GM21723 (cell line): Measurements from ENCODE around the gene MTMR3.

Experiments
- ATAC-seq: cut with Tn5 transposase; IDR thresholded peaks from one replicate; pipeline ENCODE4 v1.9.1; 2021; ENCODE audit warnings: mild to moderate bottlenecking, moderate library complexity; ENCODE audit not compliant: unreplicated experiment

Gene MTMR3

DNA sequence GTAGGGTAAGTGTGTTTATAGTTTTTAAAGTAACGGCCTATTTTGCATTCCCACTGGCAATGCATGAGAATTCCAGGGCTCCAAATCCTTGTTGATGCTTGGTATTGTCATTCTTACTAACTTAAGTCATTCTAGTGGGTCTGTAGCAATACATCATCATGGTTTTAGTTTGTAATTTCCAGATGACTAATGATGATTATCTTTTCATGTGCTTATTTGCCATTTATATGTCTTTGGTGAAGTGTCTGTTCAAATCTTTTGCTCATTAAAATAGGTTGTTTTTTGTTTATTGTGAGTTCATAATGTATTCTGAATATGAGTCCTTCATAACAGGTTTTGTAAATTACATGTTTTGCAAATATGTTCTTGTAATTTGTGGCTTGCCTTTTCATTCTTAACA is 31.2 kb downstream of the MTMR3 start:
- ATAC-seq: no peak

DNA sequence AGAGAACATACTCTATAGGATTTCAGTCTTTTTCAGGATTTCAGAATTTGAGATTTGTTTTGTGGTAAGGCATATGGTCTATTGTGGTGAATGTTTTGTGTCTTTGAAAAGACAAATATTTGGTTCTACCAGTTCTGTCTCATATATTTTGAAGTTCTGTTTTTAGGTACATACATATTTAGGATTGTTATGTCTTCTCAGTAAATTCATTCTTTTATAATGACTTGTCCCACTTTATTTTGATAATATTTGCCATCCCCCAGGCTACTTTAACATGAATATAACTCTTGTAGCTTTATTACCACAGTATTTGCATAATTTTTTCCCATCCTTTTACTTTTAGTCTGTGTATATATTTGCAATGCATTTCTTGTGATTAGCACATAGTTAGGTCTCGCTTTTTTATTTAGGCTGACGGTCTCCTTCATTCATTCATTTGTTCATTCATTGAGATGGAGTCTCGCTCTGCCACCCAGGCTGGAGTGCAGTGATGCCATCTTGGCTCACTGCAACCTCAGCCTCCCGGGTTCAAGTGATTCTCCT is 32.1 kb downstream of the MTMR3 start:
- ATAC-seq: no peak

DNA sequence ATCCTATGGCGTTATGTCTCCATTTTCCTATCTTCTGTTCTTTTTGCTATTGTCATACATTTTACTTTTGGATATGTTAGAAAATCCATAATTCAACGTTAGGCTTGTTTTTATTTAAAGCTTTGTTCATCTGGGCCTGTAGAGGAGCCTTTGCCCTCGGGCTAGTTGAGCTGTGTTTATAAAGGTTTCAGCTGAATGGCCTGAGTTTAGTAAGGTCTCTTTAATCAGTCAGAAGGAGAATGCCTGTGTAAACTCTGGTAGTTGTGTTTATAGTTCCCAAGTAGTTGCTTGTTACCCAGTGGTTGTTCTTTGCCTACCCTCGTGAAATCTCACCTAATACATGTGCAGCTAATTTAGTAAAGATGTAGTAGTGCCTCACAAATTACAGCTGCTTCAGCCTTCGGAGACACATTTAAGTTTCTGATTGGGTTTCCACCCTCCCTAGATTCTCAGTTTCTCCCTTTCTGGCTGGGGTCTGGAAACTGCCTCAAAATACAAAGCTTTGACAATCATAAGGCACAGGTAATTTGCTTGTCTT is 33.1 kb downstream of the MTMR3 start:
- no peak for ATAC-seq

DNA sequence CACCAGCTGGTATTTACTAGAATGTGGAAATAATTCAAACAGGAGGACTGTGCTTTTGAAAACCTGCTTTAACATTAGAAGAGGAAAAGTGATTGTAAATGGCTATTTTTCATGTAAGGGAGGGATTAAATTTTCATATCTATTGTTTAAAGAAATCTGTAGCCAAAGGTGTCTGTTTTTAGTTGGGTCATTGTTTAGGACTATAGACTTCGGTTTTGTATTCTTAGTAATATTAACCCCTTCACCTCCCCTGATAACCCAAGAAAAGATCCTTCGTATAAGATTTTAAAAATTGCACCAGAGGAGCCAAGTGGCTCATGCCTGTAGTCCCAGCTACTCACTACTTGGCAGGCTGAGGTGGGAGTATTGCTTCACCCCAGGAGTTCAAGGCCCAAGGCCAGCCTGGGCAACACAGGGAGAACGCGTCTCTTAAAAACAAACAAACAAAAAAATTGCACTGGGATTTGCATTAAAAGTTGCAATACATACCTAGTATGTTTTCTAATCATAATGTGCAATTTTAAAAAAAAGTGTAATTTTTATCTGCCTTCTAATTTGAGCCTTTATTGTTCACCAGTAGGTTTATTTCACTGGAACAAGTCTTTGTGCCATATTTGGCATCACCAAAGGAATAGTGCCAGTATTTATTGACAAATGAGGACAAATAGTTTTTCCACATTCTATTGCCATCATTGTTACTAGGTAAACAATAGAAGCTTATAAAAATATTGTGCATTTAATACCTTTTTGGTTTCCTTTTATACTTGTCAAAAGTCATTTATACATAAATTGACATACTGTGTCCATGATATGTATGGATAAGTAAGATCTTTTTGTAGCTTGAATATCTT is 34.3 kb downstream of the MTMR3 start:
- ATAC-seq: no peak

DNA sequence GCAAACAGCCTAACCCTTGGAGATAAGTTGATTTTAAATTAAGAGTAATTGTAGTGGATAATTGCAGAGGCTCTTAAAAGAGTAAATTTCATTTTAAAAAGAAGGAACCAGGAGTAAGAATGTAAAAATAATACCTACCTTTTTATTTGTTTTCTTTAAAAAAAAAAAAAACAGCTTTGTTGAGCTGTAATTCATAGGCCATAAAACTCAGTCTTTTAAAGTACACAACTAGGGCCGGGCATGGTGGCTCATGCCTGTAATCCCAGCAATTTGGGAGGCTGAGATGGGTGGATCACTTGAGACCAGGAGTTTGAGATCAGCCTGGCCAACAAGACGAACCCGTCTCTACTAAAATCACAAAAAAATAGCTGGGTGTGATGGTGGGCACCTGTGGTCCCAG is 42.4 kb downstream of the MTMR3 start:
- no peak for ATAC-seq

DNA sequence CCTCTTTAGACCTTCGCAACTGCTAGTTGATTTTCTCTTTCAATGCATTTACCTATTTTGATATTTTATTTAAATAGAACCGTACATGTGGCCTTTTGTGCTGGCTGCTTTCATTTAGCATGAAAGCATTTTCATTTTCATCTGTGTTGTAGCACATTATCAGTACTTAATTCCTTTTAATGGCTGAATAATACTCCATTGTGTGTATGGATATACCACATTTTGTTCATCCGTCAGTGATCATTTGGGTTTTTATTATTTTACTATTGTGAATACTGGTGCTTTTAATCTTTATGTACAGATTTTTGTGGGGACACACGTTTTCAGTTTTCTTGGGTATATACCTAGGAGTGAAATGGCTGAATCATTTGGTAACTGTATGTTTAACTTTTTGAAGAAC is 43.1 kb downstream of the MTMR3 start:
- ATAC-seq: no peak

DNA sequence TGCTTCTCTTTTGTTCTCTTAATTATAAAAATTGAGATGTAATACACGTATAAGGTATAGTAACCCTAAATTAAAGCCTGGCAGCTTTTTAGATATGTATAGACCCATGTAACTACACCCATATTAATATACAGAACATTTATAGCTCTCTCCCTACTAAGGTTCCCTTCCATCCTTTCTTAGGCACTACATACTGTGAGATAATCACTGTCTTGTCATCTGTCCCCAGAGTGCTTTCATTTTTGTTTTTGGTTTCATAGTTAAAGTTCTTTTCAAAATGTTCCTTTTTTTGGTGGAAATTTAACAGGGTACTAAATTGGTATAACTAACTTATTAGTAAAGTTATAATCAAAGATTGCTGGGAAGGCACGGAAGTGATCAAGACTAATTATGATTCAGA is 49.2 kb downstream of the MTMR3 start:
- ATAC-seq: no peak

DNA sequence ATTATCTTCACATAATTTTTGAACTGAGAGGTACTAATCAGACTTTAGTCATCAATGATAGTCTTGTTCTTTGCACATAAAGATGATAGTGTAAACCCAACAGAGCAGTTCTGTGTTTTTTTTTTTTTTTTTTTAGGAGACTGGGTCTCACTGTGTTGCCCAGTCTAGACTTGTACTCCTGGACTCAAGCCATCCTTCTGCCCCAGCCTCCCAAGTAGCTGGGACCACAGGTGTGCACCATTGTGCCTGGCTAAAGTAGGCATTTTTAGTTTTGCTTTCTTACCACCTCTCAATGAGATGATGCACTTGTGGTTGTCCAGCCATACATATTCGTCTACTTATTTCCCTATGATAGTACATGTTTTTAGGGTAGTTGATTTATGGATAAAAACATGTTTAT is 50.6 kb downstream of the MTMR3 start:
- ATAC-seq: no peak

DNA sequence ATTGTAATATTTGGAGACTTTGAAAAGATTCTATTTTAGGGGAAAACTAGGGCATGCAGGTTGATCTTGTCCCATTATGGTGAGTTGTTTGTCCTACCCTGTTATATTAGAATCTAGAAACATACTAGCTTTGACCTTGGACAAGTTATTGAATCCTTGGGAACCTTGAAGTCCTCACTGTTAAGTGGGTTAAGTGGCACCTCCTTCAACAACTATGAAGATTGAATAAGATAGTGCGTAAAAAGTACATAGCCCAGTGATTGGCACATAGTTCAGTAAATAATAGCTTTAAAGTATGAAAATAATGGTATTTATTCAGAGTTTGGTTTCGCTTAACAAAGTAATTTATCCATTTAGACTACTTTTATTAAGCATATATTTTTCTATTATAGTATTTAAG is 51.6 kb downstream of the MTMR3 start:
- ATAC-seq: no peak

DNA sequence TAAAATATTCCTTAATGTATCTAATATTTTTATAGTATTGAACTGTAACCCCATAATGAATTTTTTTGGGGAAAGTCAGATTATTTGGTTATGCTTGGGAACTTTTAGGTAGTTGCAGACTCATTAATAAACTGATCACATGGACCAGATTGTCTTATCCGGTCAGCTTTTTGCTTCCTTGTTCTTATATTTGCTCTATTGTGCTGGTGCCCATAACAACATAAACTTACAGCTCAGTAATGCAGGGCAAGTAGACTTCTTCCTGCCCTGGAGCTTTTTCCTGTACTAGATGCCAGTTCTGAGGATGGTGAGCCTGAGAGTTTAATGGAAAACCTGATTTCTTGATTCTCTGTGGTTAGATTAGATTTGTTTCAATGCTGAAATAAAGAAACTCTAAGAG is 53.2 kb downstream of the MTMR3 start:
- no peak for ATAC-seq

DNA sequence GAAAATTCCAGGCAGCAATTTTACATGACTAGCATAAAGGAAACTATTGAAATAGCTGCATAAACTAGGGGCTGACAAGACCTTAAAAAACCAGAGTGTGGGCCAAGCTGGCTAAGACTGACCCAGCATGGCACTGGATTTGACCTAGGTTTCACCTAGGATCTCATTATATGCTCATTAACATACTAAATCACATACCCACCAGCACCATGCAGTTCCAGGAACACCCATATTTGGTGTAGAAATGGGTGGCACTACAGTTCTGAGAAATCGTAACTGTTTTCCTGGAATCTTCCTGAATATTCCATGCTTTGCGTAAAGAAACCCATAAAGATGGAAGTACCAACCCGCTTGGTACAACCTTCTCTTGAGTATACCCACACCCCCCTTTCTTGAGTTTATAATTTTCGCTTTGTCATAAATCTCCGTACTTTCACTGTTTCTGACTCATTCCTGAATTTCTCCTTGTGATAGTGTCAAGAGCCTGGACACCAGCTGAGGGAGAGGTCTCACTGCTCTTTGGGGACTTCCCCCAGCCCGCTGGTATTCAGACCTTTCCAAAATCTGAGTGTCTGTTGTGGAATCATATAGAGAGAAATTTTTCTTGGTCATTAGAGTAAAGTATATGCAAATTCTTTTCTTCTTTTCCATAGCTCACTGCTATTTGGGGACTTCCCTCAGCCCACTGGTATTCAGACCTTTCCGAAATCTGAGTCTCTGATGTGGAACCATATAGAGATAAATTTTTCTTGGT is 55.1 kb downstream of the MTMR3 start:
- ATAC-seq: peak; percentile 80

DNA sequence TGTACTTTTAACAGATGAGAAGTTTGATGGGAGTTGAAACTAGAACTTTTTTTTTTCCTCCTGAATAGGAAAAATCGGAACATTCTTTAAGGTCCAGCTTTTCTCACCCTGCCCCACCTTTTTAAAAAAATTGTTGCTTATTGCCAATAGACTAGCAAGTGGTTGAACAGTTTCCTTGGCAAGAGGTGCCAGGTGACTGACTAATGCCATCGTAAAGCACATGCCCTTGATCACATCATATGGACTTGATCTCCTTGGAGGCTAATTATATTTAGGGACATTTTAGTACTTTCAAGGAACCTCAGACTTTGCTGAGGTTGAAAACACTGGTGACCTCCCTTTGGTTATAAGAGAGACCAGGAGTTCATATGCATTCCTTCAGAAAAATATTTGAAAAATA is 57.6 kb downstream of the MTMR3 start:
- no peak for ATAC-seq

DNA sequence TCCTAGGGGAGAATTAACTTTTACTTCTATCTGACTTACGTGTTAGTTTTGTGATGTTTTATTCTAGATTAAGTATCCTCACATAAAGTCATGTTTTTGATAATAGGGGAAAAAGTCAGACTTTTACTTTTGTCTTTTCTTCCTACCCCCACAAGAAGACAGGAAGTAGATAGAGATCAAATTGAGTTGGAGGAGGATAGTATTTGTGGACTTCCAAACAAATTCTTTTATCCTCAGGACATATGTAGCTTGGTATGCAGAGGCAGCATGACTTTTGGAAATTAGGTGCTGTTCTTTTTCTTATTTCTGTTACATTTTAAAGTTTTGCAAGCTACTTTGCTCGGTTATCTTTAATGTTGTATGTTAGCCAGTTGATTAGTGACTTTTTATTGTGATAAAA is 61.4 kb downstream of the MTMR3 start:
- ATAC-seq: no peak

DNA sequence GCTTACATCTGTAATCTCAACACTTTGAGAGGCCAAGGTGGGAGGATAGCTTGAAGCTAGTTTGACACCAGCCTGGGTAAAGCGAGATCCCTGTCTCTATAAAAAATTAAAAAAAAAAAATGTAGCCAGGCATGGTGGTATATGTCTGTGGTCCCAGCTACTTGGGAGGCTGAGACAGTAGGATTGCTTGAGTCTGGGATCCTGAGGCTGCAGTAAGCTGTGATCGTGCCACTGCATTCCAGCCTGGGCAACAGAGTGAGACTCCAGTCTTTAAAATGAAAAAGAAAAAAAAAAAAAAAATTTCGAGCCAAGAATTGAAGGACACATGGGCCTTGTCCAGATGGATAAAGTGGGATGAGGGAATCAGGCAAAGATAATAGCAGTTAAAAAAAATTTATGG is 62.5 kb downstream of the MTMR3 start:
- no peak for ATAC-seq

DNA sequence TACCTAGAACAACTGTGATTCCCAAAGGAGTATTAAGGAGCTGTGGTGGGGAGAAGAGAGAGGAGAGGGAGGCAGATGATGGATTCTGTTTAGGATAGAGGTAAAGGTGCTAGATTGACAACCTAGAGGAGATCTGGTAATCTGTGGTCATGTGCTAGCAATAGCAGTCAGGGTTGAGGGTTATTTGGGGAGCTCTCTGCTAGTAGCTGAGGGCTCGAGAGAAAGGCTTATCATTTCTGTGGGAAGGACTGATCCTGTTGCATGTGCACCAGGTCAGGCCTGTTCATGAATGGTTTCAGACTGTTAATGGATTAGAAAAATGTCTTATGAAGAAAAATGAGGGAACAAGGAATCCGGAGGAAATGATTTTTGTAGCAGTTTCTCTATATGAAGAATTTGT is 63.2 kb downstream of the MTMR3 start:
- no peak for ATAC-seq

DNA sequence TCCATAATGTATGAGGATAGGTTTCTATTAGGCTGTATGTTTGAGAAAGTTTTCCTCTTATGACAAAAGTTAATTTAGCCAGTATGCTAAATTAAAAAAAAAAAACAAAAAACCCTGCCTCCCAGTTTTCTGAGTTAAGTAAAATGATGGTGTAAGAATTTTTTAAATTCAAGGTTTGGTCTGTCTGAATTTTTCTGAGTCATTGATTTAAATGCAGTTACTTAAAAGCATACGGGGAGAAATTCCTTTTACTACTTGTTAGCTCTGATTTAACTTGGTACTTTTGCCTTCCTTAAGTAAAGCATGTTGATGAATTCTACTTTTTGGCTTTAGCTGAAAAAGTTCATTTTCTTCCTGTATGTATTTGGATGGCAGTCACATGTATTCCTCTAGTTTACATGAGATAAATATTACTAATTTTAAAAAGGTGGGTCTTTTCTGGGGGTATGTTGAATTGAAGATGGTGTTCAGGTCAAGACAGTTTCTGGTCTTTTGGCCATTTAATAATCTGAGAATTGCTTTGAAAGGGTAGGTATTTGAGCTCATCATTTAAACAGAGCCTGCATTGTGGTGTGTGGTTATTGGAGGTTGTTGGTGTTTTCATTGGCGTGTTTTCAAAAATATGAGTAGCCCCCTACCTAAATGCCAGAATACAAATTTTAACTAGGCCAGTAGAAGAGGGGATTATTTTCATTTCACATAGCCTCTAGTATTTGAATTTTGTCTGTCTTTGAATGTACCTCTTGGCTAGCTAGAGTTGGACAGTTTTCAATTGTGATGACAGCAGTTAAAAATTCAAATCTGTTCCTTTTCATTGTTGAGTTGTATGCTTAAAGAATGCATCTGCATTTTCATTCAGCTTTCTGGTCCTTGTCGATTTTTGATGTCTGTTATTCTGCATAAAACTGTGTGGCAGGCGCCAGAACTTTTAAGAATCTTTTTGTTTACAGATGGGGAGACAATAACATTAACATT is 64.7 kb downstream of the MTMR3 start:
- no peak for ATAC-seq

DNA sequence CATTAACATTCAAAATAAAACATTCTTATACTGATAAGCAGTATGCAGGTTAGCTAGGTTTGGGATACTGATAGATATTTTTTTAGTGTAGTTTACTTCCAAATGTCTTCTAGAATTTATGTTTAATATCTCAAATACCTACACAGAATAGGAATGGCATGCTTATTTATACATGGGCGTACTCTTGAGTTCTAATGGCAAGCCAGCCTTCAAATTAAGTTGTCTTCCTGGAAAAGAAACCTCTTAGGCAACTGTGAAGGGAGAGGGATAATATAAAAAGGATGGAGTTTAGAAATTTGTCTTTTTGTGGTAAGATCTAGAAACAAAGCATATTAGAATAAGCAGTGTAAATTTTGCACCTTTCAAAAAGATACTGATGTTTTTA is 65.4 kb downstream of the MTMR3 start:
- no peak for ATAC-seq

DNA sequence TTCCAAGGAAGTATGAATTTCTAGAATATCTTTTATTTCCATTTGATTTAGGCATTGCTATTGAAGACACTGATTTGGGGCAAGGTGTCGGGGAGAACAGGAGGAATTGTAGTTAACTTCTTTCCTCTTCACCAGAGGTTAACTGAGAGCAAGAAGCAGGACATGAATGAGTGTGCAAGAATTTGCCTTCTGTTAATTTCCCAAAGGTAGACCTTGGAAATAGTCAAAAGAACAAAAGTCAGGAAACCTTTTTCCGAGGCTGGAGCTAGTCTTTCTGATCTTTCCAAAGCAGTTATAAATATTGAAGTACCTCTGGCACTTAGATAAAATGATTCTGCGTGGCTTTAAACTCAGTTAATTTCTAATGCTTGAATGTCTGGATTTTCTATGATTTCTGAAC is 66.9 kb downstream of the MTMR3 start:
- no peak for ATAC-seq

DNA sequence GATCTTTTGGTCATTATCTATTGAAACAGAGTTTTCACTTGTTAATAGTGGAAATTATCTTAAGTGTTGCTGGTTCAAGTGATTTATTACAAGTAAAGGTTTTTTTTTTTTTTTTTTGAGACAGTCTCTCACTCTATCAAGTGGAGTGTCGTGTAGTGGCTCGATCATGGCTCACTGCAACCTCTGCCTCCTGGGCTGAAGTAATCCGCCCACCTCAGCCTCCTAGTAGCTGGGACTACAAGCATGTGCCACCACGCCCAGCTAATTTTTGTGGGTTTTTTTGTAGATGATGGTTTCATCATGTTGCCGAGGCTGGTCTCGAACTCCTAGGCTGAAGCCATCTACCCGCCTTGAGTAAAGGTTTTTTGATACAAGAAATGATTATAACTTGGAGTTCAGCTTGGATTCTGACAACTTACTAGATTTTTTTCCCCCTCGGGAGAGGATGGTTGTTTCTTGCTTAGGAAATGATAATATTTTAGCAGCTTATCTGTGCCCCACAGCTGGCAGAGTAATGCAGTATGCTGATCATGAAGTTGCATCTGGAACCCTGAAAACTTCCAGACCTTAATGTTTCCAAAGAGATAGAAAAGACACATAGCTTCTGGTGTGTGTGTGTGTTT is 68.9 kb downstream of the MTMR3 start:
- no peak for ATAC-seq

DNA sequence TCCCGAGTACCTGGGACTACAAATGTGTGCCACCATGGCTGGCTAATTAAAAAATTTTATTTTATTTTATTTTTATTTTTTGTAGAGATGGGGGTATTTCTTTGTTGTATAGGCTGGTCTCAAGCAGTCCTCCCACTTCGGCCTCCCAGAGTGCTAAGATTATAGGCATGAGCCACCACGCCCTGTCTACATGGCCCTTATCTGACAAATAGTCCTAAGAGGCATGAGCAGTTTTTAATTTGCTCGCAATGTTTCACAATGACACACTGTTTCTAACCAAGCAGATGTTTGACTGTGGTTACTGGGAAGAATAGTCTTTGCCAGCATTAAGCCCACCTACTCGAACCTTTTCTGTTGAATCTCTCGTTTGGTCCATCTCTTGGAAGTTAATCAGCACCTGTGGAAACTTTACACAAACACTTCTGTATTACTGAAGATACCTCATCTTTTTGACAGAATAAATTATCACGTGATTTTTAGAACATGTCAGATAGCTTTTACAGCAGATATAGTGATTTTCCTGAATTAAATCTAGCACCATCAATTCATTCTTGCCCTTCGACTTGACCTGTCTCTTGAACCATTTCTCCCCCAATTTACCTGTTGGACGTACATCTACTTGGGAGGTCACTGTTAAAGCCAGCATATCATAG is 71.4 kb downstream of the MTMR3 start:
- ATAC-seq: no peak
